ENCODE data around the gene PRDM2. TPM values are rescaled to one million over a fixed set of nuclear protein-coding genes. Genes with fewer than 3 reads are reported as not detected.

Gene PRDM2
- total and polyA plus RNA-seq, 2 of the 13 experiments (the other 11 are each of a cell fraction or from before 2014, with no cell fraction given) = 4.0 to 6.5 TPM

DNA sequence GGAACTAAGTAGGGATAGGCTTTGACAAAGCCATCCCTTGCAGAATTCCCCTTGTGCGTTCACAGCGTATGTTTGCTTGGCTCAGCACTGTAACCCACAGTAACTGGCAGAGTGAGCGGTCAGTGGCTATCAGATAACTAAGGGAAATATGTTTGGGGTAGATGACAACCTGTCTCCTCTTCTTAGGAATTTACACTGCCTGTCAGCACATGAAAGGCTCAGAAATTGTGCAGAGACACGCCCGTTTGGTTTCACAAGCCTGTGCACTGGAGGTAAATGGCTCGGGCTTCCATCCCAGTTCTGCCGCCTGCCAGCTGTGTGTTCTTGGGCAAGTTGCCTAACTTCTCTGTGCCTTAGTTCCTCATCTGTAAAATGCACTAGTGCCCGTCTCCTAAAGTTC is 101.2 kb downstream of the PRDM2 start:
- WGBS (ENCODE audit: low lambda C conversion rate) = 92% methylated on average over 8 of the region's 8 CpGs
- Histone ChIP-seq H3K9ac (ENCODE audit: insufficient read depth, low read depth, low read length) (no peak overlapping the region), H3K9me3 (ENCODE audit: low read length) (no peaks in the 10 kb centered on the region), H4K20me1 (ENCODE audit: insufficient read depth, low read length) (no peaks in the 10 kb centered on the region), H3K4me3 (replicated peaks in 1 of 3; ENCODE audit: insufficient read depth in 1 of 3, low read depth in 2 of 3, low read length in 3 of 3) (no peak overlapping the region), H3K79me2 (ENCODE audit: insufficient read depth, low read length) (no peaks in the 10 kb centered on the region), H3K27me3 (ENCODE audit: control insufficient read depth in 1 of 2, insufficient read depth in 2 of 2, low read length in 2 of 2) (no peaks in the 10 kb centered on the region), H3K4me1 (ENCODE audit: insufficient read depth, low read length) (no peaks in the 10 kb centered on the region), H3K36me3 (replicated peaks in 1 of 2; ENCODE audit: control insufficient read depth in 1 of 2, insufficient read depth in 2 of 2, low read length in 2 of 2) (no peaks in the 10 kb centered on the region), H3K27ac (ENCODE audit: extremely low read length, insufficient read depth, low read length) (no peak overlapping the region), H2AFZ (ENCODE audit: low read length) (no peak overlapping the region), H3K4me2 (ENCODE audit: low read depth, low read length) (no peak overlapping the region)
- TF ChIP-seq SATB2 (CRISPR knock-in tag; IDR thresholded peaks at IDR 0.05) = no peak
- peak; percentile 88 for TF ChIP-seq ZNF768 (CRISPR knock-in tag; IDR thresholded peaks at IDR 0.05)
- TF ChIP-seq, protein P1, sequence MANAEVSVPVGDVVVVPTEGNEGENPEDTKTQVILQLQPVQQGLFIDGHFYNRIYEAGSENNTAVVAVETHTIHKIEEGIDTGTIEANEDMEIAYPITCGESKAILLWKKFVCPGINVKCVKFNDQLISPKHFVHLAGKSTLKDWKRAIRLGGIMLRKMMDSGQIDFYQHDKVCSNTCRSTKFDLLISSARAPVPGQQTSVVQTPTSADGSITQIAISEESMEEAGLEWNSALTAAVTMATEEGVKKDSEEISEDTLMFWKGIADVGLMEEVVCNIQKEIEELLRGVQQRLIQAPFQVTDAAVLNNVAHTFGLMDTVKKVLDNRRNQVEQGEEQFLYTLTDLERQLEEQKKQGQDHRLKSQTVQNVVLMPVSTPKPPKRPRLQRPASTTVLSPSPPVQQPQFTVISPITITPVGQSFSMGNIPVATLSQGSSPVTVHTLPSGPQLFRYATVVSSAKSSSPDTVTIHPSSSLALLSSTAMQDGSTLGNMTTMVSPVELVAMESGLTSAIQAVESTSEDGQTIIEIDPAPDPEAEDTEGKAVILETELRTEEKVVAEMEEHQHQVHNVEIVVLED (CRISPR knock-in tag; IDR thresholded peaks at IDR 0.05; ENCODE audit: borderline replicate concordance) = no peak
- POLR2A ChIA-PET = no interaction called here
- BruUV-seq (replicated peaks) = no TSS peak
- CTCF ChIA-PET (ENCODE audit: low intra/inter-chr PET ratio, low total read pairs) = no interaction called here
- in situ Hi-C loops (cut with HindIII; ENCODE audit: extremely low pct_ligation_motif_present, low pct_unique_long_range_greater_than_20kb) (no loop called here), intact Hi-C loops (cut with micrococcal nuclease; ENCODE audit: unreplicated experiment) (no loop called here)
- DNase-seq (ENCODE audit: low spot score) (no peak), ATAC-seq (no peak), FAIRE-seq (no peak)

DNA sequence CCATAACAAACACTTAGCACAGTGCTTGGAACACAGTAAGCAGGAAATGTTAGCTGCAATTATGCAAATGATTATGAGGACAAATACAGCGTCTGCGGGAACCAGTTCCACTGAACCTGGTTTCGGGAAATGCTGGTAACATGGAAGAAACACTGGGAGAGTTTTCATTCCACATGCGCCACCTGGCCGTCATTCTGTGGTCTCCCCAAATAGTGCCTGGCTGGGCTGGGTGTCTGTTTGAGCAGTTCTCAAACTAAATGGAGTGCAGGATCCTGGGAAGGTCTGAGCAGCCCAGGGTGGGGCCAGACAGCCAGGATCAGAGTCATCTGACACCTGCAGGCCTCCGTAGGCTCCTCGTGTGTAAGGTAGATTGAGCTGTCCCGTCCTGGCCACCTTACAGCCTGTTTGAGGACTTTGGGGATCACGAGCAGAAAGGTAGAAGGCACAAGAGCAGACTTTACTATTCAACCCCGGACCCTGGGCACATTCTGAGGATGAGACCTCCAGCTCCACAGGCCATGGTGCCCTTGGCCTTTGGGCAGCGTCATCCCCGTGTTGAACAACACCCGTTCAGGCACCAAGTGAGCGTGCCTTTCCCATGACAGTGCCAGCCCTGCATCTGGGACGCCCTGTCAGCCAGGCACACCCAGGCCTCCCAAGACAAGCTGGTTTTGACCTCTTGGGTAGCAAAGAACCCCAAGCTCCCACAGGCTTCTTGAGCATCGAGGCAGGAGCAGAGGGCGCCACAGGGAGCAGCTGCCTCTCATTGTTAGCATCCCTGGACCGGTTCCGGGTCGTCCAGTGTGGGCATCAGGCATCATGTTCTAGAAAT is 101.9 kb downstream of the PRDM2 start:
- WGBS (ENCODE audit: low lambda C conversion rate) = 97% methylated on average over 9 of the region's 20 CpGs
- POLR2A ChIA-PET = no interaction called here
- CTCF ChIA-PET (ENCODE audit: low intra/inter-chr PET ratio, low total read pairs) = no interaction called here

More for the DNA sequence above, 101.9 kb downstream of the PRDM2 start:
- H2AFZ ChIP-seq (ENCODE audit: low read length) = no peak overlapping the region
- no peaks in the 10 kb centered on the region for H3K27me3 ChIP-seq (ENCODE audit: control insufficient read depth in 1 of 2, insufficient read depth in 2 of 2, low read length in 2 of 2)
- in situ Hi-C loops (cut with HindIII; ENCODE audit: extremely low pct_ligation_motif_present, low pct_unique_long_range_greater_than_20kb) = no loop called here
- FAIRE-seq = no peak
- TF ChIP-seq, protein P2, sequence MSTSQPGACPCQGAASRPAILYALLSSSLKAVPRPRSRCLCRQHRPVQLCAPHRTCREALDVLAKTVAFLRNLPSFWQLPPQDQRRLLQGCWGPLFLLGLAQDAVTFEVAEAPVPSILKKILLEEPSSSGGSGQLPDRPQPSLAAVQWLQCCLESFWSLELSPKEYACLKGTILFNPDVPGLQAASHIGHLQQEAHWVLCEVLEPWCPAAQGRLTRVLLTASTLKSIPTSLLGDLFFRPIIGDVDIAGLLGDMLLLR (CRISPR knock-in tag; IDR thresholded peaks at IDR 0.05) = no peak
- TF ChIP-seq ZFP1 (CRISPR knock-in tag; IDR thresholded peaks at IDR 0.05) (no peak), KLF11 (CRISPR knock-in tag; IDR thresholded peaks at IDR 0.05) (no peak), SRSF9 (IDR thresholded peaks at IDR 0.05; ENCODE audit: borderline replicate concordance, insufficient read depth, low read depth, low read length, poor library complexity, severe bottlenecking) (no peak), CENPX (CRISPR knock-in tag; IDR thresholded peaks at IDR 0.05) (no peak), BRD4 (CRISPR knock-in tag; IDR thresholded peaks at IDR 0.05) (no peak), ZNF501 (CRISPR knock-in tag; IDR thresholded peaks at IDR 0.05) (no peak), ZNF878 (CRISPR knock-in tag; IDR thresholded peaks at IDR 0.05) (no peak), PHF21A (CRISPR knock-in tag; IDR thresholded peaks at IDR 0.05) (no peak), ZNF432 (CRISPR knock-in tag; IDR thresholded peaks at IDR 0.05; ENCODE audit: borderline replicate concordance) (no peak), RNF2 (conservative IDR thresholded peaks at IDR 0.05; ENCODE audit: low read depth) (no peak)
- TF ChIP-seq, protein P3, sequence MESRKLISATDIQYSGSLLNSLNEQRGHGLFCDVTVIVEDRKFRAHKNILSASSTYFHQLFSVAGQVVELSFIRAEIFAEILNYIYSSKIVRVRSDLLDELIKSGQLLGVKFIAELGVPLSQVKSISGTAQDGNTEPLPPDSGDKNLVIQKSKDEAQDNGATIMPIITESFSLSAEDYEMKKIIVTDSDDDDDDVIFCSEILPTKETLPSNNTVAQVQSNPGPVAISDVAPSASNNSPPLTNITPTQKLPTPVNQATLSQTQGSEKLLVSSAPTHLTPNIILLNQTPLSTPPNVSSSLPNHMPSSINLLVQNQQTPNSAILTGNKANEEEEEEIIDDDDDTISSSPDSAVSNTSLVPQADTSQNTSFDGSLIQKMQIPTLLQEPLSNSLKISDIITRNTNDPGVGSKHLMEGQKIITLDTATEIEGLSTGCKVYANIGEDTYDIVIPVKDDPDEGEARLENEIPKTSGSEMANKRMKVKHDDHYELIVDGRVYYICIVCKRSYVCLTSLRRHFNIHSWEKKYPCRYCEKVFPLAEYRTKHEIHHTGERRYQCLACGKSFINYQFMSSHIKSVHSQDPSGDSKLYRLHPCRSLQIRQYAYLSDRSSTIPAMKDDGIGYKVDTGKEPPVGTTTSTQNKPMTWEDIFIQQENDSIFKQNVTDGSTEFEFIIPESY (CRISPR knock-in tag; IDR thresholded peaks at IDR 0.05) = no peak
- no peaks in the 10 kb centered on the region for H3K4me1 ChIP-seq (ENCODE audit: insufficient read depth, low read length)
- peaks cover 3% of the 10 kb centered on the region; the same call in 1 of the 2 replicates for H4K20me1 ChIP-seq (ENCODE audit: insufficient read depth, low read length)
- no peak overlapping the region for H3K4me3 ChIP-seq (replicated peaks in 1 of 3; ENCODE audit: insufficient read depth in 1 of 3, low read depth in 2 of 3, low read length in 3 of 3)
- H3K27ac ChIP-seq (ENCODE audit: extremely low read length, insufficient read depth, low read length) = no peak overlapping the region
- BruUV-seq (replicated peaks) = no TSS peak
- no peak for DNase-seq (ENCODE audit: low spot score)
- ATAC-seq = no peak
- no peak overlapping the region for H3K9ac ChIP-seq (ENCODE audit: insufficient read depth, low read depth, low read length)
- intact Hi-C loops (cut with micrococcal nuclease; ENCODE audit: unreplicated experiment) = no loop called here
- no peak overlapping the region for H3K4me2 ChIP-seq (ENCODE audit: low read depth, low read length)
- no peaks in the 10 kb centered on the region for H3K79me2 ChIP-seq (ENCODE audit: insufficient read depth, low read length)
- no peaks in the 10 kb centered on the region for H3K36me3 ChIP-seq (replicated peaks in 1 of 2; ENCODE audit: control insufficient read depth in 1 of 2, insufficient read depth in 2 of 2, low read length in 2 of 2)
- no peaks in the 10 kb centered on the region for H3K9me3 ChIP-seq (ENCODE audit: low read length)

Data from HepG2 (cell line).